NCI-H460 (cell line): Measurements from ENCODE around the gene NCOA5. TPM values are rescaled to one million over a fixed set of nuclear protein-coding genes. Genes with fewer than 3 reads are reported as not detected.

Experiments used
- DNase-seq: peaks from one replicate; pipeline ENCODE4 v3.0.0-alpha.2; 2016; ENCODE audit warnings: low read depth; ENCODE audit errors: extremely low read depth
- total RNA-seq: library from RNA; depleted of rRNA; stranded (reverse); fragments of >200 nt; shearing (Covaris generic); gene quantifications from 2 replicates; pipeline ENCODE4 v1.2.3, GENCODE V29; 2014

Gene NCOA5
- total RNA-seq, 1 experiment from 2014 or later, result 19.1 TPM

DNA sequence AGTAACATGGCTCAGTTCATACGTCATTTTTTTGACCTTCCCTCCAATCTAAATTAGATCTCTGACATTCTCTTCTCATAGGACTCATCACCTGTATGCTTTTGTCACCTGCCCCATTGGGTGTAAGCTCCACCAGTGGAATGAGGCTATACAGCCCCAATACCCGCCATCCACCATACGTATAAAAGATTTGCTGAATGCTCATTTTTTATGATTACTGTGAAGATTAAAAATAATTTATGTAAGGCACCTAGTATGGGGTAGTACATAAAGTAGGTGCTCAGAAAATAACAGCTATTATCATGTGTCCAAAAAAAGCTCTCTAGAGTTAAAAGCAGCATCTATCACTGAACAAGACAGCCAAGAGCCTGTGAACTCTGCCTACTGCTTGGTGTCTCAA lies 24.1 kb downstream of the NCOA5 start:
- DNase-seq, result no peak

DNA sequence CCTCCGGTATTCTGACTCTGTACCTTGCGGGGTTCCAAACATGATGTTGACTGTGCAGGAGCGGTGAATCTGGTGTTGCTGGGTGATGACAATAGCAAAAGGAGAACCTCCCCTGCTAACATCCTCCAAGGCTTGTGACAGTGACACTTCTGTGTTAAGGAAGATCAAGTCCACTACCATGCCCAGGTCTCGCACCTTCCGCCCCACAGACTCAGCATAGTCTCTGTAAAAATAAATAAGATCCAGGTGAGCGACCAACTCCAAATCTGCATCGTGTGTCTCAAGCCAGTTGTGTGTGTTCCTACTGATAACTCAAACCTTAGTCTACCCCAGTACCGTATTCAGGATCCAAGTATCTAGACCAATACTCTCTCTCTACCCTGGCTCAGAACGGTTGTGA lies 24.8 kb downstream of the NCOA5 start:
- DNase-seq, result no peak

DNA sequence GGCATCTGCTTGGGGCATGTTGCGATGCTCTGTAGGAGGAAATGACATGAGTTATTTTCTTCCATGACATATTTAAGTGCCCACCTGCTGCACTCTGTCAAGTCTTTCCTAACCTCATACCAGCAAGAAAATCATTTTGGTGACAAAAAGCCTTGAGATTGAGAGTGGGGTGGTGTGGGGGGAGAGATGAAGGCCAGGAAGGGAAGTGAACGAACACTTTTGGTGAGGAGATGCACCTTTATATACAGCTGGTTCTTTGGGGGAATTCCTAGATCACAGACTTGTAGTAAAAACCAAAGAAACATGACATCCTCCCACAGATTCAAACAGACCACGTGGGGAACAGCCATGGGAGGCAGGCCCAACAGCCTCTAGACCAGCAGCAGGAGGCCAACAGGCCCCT lies 26.1 kb downstream of the NCOA5 start:
- DNase-seq, result no peak

DNA sequence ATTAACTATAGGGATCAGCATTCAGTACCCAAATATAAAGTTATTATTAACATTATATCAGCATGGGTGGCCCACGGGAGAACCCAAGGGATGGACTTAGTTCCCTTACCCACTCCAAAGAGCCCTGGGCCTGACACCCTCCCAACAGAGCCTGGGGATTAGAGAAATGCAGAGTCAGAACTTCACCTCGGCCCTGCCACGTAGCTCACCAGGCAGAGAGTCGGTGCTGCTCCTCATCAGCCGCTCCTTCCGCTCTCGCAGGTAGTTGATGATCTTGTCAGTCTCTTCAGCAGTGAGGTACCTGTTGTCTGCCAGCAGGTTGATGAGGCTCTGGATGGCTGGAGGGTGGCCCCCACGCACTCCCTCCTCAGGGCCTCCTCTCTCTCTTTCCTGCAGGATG lies 26.6 kb downstream of the NCOA5 start:
- no peak for DNase-seq

DNA sequence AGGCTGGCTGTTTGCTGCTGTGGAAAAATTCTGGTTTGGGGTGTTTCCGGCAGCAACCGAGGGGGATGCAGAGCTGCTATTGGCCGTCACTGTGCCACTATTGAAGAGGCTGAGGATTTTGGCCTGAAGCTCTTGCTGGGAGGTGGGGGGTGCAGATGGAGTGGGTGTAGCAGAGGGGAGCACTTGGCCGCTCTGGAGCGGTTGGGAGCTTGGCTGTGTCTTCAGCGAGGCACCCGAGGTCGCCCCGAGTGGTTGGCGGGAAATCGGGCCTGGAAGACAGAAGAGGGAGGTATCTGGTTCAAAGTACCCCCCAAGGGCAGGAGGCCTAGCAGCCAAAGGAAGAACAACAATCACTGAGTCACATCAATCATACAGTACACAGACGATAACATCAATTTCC lies 27.1 kb downstream of the NCOA5 start:
- DNase-seq, result no peak

DNA sequence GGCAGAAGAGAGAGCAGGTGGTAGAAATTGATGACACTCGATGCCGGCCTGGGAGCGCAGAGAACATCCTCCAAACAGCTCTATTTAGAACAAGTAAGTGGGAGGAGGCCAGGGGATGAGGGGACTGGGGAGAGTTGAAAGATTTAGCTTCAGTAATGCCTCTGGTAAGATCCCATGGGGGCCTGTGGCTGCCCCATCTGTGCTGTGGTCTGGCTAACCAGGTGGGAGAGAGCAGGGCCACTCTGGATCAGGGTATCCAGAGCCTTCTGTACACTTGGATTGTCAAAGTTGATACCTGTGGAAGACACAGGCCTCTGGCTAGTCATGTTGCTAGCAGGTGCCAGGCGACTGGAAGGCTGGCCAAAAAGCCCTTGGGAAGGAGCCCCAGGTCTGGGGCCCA lies 27.6 kb downstream of the NCOA5 start:
- no peak for DNase-seq

DNA sequence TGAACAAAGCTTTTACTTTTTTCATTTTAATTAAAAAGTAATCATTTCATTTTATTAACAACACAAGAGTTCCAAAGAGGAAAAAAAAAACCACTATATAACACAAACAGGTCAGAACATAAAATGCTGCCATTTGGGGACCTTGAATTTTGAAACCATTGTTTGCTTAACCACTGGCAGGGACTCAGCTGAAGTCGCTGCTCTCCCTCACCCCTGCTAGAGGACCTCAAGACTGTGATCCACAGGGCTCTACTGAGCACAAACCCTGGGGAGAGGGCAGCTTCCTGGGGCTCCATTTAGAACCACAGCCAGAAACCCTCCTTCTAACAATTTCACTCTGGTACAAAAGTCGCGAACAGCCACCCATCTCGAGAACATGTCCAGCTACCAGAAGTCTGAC lies 28.8 kb downstream of the NCOA5 start:
- DNase-seq, result no peak

DNA sequence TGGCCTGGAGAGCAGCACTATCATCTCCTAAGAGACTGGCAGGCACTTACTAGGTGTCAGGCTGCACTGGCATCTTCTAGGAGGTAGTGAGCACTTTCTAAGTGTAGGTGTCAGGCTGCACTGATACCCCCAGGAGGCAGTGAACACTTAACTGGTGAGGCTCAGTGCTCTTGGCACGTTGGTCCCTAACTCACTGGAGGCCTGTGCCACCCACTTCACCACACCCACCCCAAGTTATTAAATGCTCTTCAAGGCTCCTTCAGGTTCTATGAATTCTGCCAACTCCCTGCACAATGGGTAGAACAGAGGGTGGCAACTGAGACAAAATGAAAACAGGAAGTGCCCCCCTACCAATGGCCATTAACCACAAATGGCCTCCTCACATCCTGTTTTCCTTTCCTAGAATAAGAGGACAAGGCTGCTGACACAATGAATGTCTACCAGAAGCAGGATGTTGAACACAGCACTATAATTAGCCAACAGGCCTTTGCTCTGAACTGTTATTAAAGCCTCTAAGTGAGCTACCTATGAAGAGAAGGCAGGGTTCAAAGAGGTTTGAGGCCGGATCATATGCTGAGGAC lies 29.4 kb downstream of the NCOA5 start:
- no peak for DNase-seq

DNA sequence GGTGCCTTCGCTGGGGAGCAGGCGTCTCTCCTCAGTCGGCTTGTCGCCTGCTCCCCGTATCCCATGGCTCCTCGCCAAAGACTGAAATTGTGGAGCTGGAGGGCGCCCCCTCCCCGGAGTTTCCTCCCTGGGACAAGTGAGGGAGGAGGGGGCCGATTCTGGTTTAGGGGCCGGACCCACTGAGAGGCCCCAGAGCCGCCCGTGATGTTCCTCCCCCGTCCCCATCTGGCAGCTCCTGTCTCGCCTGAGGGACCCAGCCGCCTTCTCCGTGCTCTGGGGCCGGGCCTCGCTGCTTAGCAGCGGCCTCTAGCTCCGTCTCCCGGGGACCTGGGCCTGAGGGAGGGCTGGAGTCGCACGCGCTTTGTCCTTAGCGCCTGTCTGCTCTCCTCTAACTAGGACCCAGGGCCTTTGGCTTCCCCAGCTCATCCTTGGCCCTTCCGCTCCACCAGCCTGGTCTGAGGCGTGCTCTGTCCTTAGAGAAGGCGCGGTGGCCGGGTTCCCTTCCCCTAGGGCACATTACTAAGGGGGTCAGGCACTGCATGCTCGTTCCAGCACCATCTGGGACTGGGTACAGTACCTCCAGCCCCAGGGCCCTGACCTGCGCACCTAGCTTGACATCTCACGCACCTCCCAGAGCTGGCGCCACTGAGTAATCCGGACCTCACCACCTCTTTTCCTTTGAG lies 31.0 kb downstream of the NCOA5 start:
- no peak for DNase-seq

DNA sequence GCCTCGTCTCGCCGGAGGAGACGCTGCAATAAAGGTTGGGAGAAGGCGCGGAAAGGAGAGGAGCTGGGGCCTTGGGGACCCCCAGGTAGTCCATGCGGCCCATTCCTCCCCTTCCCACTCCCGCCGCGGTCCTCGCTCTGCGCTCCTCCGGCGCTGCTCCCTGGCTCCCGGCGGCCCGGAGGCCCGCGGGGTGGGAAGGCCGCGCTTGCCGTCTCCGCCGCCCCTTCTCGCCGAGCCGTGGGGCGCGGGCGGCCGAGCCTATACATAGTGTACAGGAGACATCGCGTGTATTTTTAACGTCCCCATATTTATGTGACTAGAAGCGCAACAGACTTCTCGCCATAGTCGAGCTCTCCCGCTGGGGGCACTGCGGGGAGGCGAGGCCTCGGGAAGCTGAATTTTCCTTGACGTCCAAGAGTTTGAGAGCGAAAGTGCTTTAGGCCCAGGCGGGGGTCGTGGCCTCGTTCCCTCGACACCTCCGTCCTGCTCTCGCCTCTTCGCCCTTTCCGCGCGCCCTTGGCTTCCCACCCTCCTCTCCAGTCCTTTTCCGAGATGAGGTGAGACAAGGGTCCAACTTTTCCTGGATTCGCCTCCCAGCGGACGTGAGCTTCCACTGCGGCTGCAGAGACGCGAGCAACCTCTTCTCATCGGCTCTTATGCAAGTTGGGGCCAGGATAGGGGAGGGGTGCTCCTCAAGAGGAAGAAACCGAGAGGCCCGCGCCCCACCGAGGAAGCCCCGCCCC lies 31.7 kb downstream of the NCOA5 start:
- DNase-seq, result no peak

DNA sequence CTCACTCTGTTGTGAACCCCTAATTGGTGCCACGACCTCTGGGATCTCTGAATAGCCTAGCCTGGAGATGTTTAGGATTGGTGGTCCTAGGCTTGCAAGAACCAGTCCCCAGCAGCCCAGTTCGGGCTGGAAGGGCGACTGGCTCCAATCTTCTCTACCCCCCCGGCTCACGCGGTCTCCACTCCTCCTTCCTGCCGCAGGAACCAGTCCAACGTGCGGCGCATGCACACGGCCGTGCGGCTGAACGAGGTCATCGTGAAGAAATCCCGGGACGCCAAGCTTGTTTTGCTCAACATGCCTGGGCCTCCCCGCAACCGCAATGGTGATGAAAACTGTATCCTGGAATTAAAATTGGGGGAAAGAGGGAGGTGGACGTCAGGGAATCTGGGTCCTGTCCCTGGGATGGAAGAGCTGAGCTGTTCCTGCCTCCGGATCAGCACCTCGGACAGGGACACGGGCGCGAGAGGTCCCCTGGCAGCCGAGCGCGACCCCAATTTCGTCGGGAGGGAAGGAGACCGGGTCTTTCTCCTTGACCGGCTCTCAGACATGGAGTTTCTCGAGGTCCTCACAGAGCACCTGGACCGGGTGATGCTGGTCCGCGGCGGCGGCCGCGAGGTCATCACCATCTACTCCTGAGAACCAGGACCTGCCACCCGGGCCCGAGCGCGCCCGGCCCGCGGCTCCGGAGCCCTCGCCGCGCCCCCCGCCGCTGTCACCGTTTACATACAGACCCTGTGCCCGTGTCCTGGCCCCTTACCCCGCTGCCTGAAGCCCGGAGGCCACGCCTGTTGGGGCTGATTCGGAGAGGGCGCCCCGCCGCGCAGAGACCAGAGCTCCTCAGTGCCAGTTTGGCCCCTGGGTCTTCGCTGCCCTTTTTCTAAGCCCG lies 32.5 kb downstream of the NCOA5 start:
- DNase-seq, result no peak

DNA sequence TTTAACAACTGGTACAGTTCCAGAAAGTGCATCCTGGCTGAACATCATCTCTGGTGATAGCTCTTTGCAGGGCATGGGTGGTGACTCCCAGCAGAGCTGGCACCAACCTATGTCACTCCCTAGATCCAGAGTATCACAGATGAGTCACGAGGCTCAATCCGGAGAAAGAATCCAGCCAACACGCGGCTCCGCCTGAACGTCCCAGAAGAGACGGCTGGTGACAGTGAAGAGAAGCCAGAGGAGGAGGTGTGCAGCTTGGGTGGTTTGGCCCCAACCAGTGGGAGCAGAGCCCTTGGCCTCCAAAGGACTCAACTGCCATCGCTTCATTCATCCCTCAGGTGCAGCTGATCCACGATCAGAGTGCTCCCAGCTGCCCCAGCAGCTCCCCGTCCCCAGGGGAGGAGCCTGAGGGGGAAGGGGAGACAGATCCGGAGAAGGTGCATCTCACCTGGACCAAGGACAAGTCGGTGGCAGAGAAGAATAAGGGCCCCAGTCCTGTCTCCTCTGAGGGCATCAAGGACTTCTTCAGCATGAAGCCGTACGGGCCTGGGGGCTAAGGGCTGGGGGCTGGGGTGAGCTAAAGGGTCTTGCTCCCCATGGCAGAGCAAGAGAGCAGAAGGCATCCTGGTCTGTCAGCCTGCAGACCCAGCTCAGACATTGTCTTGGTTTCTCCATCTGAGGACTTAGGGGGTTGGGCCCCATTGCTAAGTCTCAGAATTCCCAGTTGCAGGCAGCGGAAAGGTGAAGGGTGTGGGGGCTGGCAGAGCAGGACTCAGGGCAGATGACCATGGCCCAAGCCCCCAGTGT lies 33.5 kb downstream of the NCOA5 start:
- DNase-seq, result no peak

DNA sequence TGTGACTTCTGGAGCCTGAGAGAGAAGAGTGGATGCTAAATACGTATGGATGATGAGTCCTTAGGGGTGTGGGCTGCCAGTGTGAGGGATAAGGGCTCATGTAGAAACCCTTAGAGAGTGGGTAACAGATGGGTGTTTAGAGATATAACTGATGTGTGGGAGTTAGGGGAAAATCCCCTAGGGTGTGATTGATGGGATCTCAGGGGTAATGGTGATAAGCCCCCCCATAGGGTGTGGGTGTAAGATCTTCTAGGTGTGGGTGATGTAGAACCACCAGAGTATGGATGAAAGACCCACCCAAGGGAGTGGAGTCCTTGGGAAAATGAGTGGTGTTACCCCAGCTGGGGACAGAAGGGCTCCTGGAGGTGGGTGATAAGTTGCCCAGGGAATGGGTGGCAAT lies 34.5 kb downstream of the NCOA5 start:
- no peak for DNase-seq

DNA sequence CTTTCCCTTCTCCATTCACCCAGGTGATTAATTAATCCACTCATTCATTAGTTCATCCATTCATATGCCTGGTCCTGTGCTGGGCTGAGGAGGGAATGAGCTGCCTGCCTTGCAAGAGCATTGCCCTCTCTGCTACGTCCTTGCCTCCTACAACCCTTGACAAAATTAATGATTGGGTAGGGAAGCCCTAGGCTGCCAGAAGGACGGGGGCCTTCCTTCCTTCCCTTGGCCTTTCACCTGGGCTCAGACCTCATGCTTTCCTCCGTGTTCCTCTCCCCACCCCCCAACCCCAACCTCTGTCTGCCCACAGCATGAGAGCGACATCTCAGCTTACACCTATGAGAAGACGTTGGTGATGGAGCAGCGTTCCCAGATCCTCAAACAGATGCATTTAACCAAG lies 35.2 kb downstream of the NCOA5 start:
- no peak for DNase-seq

DNA sequence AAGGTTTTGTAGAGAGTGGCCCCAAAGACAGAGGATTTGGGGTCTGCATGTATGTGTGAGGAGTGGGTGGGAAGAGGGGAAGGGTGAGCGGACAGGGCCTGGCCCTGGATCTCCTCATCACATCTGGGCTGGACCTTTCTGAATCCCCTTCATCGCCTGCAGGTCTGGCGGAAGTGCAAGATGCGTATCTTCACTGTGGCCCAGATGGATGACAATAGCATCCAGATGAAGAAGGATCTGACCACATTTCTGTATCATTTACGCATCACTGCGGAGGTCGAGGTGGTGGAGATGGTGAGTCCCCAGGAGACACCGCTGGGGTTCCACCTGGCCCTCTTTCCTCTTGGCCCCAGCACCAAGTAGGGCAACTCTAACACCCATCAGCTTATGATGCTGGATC lies 36.3 kb downstream of the NCOA5 start:
- no peak for DNase-seq

DNA sequence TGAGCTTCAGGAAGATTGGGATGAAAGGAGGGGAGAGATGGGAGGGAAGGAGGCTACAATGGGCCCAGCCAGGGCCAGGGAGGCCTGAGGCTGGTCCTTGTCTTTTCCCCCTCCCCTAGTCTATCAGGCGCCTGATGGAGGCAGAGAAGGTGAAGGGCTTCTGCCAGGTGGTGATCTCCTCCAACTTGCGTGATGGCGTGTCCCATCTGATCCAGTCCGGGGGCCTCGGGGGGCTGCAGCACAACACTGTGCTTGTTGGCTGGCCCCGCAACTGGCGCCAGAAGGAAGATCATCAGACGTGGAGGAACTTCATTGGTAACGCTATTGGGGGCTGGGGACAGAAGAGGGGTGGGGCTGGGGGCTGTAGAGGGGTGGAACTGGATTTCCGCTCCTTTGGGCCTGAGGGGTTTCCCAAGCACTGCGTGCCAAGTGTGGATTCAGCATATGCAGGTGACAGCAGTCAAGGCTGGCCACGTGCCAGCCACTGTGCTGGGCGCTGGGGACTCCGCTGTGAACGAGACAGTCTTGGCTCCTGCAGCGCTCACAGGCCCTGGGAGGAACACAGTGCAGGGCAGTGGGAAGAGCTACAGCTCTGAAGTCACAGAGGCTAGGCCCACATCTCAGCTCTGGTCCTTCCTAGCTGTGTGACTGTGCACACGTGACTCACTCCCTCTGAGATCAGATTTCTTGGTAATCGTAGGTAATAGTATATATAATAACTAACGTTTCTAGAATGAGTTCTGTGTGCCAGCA lies 38.0 kb downstream of the NCOA5 start:
- DNase-seq, result no peak

DNA sequence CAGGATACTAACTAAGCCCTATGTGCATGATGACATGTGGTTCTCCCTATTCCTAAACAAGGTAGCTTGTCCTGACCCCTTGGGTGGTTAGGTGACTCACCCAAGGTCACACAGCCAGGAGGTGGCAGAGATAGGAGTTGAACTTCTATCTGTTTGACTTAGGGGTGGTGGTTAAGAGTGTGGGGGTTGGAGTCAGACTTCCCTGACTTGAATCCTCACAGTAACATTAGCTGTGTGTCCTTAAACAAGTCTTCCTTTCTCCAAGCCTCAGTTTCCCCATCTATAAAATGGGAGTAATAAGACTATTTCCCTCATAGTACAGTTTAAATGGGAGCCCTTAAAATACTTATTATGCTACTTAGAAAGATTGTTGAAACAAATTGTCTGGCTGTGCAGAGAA lies 38.9 kb downstream of the NCOA5 start:
- no peak for DNase-seq

DNA sequence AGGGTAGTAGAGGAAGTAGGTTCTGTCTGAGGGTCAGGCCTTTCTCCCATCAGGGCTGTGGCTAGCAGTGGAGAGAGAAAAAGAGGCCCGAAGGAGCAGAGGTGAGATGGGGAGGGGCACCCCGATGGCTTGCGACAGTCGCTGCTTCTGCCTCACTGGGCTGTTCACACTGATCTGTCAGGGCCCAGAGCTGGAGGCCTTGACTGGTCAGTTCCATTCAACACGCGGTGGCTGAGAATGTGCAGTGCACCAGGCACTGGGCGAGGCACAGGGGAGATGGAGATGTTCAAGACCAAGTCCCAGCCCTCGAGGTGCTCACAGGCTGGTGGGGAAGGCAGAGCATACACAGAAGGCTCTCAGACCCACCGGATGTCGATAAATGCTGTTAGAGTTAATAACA lies 39.3 kb downstream of the NCOA5 start:
- DNase-seq, result no peak

DNA sequence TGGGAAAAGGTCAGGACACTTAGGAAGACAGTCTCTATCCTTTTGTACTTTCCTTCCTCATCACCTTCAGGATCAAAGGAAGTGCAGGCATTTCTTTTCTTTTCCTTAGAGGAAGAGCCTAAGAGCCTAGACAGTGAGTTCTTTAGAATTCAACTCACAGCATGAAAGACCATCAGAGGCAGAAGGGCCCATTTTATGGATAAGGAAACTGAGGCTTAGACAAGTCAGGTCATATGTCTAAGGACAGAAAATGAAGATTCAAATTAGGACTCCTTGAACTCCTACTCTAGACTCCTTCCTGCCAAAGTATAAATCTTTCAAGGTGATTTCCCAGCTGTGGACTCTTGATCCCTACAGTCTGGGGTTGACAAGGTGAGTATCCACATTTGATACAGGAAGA lies 39.9 kb downstream of the NCOA5 start:
- DNase-seq, result no peak

DNA sequence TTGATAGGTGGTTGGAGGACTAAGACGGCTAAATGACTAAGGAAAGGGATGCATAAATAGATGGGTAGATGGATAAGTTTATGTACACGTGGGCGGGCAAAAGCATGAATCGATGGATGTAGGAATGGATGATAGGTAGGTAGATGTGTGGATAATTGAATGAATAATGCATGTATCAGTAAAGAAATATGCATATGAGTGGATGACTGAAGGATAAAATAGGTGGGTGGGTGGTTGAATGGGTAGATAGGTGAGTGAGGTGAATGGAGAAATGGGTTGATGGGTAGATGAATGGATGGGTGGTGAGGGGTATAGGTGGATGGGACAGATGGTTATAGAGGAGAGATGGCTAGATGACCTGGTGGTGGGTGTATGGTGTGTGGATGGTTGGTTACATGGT lies 40.6 kb downstream of the NCOA5 start:
- DNase-seq, result no peak
